Activated naive CD8-positive, alpha-beta T cell (primary cell): ENCODE data around the gene UMODL1.
A peak's percentile ranks its signal among the peaks of the same experiment; 100 is the strongest.
"Not testable (repeated sequence)": the region's sequence is repeated elsewhere in the genome, so short reads cannot be mapped to it uniquely, and the experiment has no call there.

Experiments used
- H3K27ac Mint-ChIP-seq: one replicate; pipeline ENCODE4 v1.8.0; 2021; ENCODE audit warnings: mixed read lengths
- H3K27me3 Mint-ChIP-seq: one replicate; pipeline ENCODE4 v1.8.0; 2021; ENCODE audit warnings: mixed read lengths
- H3K36me3 Mint-ChIP-seq: one replicate; pipeline ENCODE4 v1.8.0; 2021; ENCODE audit warnings: mixed read lengths
- H3K4me1 Mint-ChIP-seq: one replicate; pipeline ENCODE4 v1.8.0; 2021; ENCODE audit warnings: low read depth, mixed read lengths
- H3K4me3 Mint-ChIP-seq: one replicate; pipeline ENCODE4 v1.8.0; 2021; ENCODE audit warnings: mild to moderate bottlenecking, mixed read lengths
- H3K9me3 Mint-ChIP-seq: one replicate; pipeline ENCODE4 v1.8.0; 2021; ENCODE audit warnings: low read depth, mixed read lengths

Gene UMODL1

GRCh38 chr21:42114646-42115045 lies 43.5 kb downstream of the UMODL1 start:
- peaks cover 9% of the 10 kb centered on the region for H3K27me3 Mint-ChIP-seq
- no peak overlapping the region for H3K4me3 Mint-ChIP-seq
- H3K9me3 Mint-ChIP-seq, result no peaks in the 10 kb centered on the region
- no peaks in the 10 kb centered on the region for H3K36me3 Mint-ChIP-seq
- no peak overlapping the region for H3K27ac Mint-ChIP-seq
- H3K4me1 Mint-ChIP-seq, result peaks cover 14% of the 10 kb centered on the region

GRCh38 chr21:42115136-42115683 lies 44.1 kb downstream of the UMODL1 start:
- Mint-ChIP-seq H3K4me1 (peaks cover 14% of the 10 kb centered on the region), H3K4me3 (no peak overlapping the region), H3K9me3 (no peaks in the 10 kb centered on the region), H3K36me3 (no peaks in the 10 kb centered on the region), H3K27ac (no peak overlapping the region), H3K27me3 (peaks cover 10% of the 10 kb centered on the region)

GRCh38 chr21:42116551-42116950 lies 45.4 kb downstream of the UMODL1 start:
- not testable (repeated sequence) for H3K4me3 Mint-ChIP-seq, H3K27ac Mint-ChIP-seq, H3K36me3 Mint-ChIP-seq, H3K9me3 Mint-ChIP-seq
- peaks cover 19% of the 10 kb centered on the region for H3K4me1 Mint-ChIP-seq
- peaks cover 16% of the 10 kb centered on the region for H3K27me3 Mint-ChIP-seq

DNA sequence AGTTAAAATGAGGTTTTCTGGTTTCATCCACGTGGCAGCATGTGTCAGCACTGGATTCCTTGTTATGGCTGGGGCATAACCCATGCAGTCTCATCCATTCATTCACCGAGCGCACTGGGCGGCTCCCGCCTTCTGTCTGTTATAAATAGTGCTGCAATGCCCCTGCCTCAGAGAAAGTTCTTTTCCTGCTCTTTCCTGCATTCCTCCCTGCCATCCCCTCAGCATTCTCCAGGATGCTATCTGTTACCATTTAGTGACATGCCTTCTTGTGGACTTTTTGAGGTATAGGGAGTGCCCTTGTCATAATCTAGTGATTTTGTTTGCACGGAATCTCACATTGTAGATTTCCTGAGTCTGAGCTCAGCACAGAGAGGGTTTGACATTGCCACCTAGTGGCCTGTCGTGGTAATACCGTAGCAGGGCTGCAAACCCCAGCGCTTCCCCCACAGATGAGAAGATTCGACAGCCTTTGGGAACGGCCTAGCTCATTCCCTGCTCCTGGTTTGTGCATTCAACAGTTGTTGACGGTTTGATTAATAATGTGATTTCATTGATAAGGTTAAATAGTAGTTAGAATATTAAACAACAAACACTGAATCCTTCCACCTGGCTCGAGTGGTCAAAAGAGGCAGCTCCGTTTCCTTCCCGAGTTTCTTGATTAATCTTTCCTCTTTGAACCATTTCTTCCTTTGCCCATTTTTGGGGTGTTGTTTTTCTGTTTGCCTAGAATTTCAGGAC lies 46.3 kb downstream of the UMODL1 start:
- Mint-ChIP-seq H3K4me1 (peaks cover 19% of the 10 kb centered on the region), H3K27me3 (peaks cover 16% of the 10 kb centered on the region), H3K36me3 (no peaks in the 10 kb centered on the region), H3K9me3 (no peaks in the 10 kb centered on the region), H3K4me3 (peak overlapping the region; percentile 53), H3K27ac (peak overlapping the region; percentile 7)

- Mint-ChIP-seq H3K4me1 (peaks cover 19% of the 10 kb centered on the region), H3K27ac (no peak overlapping the region), H3K27me3 (peaks cover 16% of the 10 kb centered on the region), H3K4me3 (no peak overlapping the region), H3K9me3 (no peaks in the 10 kb centered on the region), H3K36me3 (no peaks in the 10 kb centered on the region)
Observed at GRCh38 chr21:42117967-42118780, 47.1 kb downstream of the UMODL1 start.

- H3K27ac Mint-ChIP-seq, result no peak overlapping the region
- H3K27me3 Mint-ChIP-seq, result peaks cover 20% of the 10 kb centered on the region
- H3K9me3 Mint-ChIP-seq, result no peaks in the 10 kb centered on the region
- H3K4me1 Mint-ChIP-seq, result peaks cover 24% of the 10 kb centered on the region
- H3K4me3 Mint-ChIP-seq, result no peak overlapping the region
- no peaks in the 10 kb centered on the region for H3K36me3 Mint-ChIP-seq
Observed at GRCh38 chr21:42118901-42119300, 47.8 kb downstream of the UMODL1 start.

DNA sequence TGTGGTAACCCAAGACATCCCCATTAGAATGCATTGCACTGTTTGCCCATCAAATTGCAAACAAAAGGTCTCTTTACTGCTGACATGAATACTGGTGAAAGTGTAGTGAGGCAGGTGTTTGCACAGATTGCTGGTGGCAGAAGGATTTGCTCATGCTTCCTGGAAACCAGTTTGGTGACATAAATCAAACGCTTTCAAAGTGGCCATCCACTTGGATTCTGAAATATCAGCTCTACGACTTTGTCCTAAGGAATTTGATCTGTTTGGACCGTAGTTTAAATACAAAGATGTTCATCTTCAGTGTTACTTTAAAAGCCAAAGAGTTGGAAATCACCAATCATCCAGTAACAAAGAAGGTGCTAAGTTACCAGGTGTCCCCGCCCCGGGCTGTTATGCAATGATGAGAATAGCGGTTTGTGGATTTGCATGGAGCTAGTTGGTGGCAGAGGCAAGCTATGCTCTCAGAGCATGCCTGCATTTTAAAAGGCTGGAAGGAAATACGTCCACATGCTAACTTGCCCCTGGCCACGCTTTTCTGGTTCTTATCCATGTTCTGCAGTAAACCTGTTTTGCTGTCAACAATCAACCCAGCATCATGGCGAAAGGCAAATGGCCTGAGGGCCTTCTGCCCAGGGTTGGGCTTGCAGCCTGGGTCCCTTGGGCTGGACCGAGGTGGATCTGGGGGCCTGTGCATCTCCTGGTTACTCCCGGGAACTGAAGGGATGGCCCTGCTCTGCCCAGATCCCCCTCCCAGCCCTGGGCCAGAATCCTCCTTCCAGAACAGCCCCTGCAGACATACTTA lies 49.2 kb downstream of the UMODL1 start:
- Mint-ChIP-seq H3K9me3 (no peaks in the 10 kb centered on the region), H3K4me3 (no peak overlapping the region), H3K4me1 (peaks cover 24% of the 10 kb centered on the region), H3K27ac (no peak overlapping the region), H3K36me3 (no peaks in the 10 kb centered on the region), H3K27me3 (peaks cover 23% of the 10 kb centered on the region)

DNA sequence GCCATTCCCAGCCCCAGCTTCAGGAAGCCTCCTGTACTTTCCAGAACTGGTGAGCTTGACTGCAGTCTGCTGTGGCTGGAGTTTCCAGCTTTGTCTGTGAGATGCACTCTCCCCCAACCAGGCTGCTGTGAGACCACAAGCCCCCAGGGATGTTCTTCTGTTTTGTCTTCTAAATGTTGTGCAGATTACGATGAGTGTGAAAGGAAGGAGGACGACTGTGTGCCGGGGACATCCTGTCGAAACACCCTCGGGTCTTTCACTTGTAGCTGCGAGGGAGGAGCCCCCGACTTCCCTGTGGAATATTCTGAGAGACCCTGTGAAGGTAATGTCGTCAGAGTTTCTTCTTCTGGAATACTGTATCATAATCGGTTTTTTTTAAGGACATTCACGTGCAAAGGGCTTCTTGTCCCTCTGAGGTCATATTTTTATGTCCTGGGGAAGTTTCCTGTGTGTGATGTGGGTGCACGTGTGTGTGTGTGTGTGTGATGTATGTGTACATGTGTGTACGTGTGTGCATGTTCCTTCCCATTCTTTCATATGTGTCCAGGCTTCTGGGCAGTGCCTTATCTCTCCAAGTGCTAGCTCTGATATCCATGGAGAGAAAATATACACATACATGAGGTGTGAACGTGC lies 49.9 kb downstream of the UMODL1 start:
- H3K27ac Mint-ChIP-seq, result peak overlapping the region; percentile 16
- peaks cover 23% of the 10 kb centered on the region for H3K27me3 Mint-ChIP-seq
- no peak overlapping the region for H3K4me3 Mint-ChIP-seq

DNA sequence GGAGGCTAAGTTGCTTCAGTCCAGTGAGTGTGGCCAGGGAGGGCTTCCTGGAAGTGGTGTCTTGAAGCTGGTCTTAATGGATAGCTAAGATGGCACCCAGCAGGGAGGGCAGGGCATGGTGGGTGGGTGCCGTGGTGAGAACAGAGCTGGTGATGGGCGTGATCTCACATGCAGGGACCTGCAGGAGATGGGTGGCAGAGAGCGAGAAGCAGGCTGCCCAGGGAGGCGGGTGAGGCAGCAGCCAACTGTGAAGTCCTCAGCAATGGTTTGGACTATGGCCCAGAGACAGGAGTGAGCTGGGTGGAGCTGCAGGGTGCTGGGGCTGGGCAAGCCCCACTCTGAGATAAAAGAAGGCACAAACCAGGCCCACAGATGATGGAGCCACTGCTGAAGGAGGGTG lies 50.7 kb downstream of the UMODL1 start:
- H3K27ac Mint-ChIP-seq, result no peak overlapping the region

More for the DNA sequence above, 49.9 kb downstream of the UMODL1 start:
- no peaks in the 10 kb centered on the region for H3K9me3 Mint-ChIP-seq
- H3K4me1 Mint-ChIP-seq, result peaks cover 25% of the 10 kb centered on the region
- H3K36me3 Mint-ChIP-seq, result no peaks in the 10 kb centered on the region

DNA sequence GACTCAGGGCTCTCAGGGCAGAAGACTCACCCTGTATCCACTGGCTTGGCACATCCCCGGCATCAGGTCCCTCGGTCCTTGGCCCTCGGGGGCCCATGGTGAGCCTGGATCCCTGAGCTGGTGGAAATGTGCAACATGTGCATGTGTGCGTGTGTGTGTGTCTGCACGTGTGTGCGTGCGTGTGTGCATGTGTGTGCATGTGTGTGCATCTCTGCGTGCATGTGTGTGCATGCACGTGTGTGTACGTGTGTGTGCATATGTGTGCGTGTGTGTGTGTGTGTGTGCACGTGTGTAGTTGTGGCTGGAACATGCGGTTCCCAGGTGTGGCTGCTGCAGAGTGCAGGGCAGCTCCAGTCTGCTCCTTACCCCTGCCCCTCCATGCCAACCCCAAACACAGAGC lies 51.3 kb downstream of the UMODL1 start:
- Mint-ChIP-seq H3K4me3 (no peak overlapping the region), H3K36me3 (no peaks in the 10 kb centered on the region), H3K4me1 (peaks cover 20% of the 10 kb centered on the region), H3K9me3 (no peaks in the 10 kb centered on the region), H3K27me3 (peaks cover 23% of the 10 kb centered on the region), H3K27ac (no peak overlapping the region)

More for the DNA sequence above, 50.7 kb downstream of the UMODL1 start:
- Mint-ChIP-seq H3K4me3 (no peak overlapping the region), H3K36me3 (no peaks in the 10 kb centered on the region), H3K27me3 (peaks cover 23% of the 10 kb centered on the region), H3K4me1 (peaks cover 25% of the 10 kb centered on the region), H3K9me3 (no peaks in the 10 kb centered on the region)

GRCh38 chr21:42122808-42123207 lies 51.7 kb downstream of the UMODL1 start:
- H3K4me1 Mint-ChIP-seq, result peaks cover 20% of the 10 kb centered on the region
- no peak overlapping the region for H3K4me3 Mint-ChIP-seq
- peaks cover 23% of the 10 kb centered on the region for H3K27me3 Mint-ChIP-seq
- H3K36me3 Mint-ChIP-seq, result no peaks in the 10 kb centered on the region
- no peaks in the 10 kb centered on the region for H3K9me3 Mint-ChIP-seq
- no peak overlapping the region for H3K27ac Mint-ChIP-seq

DNA sequence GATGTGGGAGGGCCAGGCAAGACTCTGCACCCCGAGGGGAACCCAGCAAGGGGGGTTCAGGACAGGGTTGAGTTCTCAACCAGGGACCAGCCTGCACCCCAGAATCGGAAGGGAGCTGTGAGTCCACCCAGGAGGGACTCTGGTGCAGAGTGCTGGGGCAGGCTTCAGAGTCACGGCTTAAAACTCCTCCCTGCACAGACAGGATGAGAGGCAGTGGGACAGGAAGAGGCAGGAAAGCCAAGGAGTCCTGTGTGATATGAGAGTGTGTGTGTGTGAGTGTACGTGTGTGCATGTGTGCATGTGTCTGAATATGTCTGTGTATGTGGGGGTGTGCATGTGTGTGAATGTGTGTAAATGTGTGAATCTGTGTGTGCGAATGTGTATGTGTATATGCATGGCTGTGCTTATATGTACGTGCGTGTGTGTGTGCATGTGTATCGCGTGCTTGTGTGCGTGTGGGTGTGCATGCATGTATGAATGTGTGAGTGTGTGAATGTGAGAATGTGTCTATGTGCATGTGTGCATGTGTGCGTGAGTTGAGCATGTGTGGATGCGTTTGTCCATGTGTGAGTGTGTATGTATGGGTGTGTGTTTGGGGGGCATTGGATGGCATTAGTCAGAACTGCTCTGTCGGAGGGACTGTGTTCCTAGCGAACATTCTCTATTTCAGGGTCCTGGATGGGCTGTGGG lies 52.2 kb downstream of the UMODL1 start:
- no peak overlapping the region for H3K4me3 Mint-ChIP-seq
- peaks cover 18% of the 10 kb centered on the region for H3K27me3 Mint-ChIP-seq
- H3K36me3 Mint-ChIP-seq, result no peaks in the 10 kb centered on the region
- H3K27ac Mint-ChIP-seq, result no peak overlapping the region
- no peaks in the 10 kb centered on the region for H3K9me3 Mint-ChIP-seq
- H3K4me1 Mint-ChIP-seq, result peaks cover 16% of the 10 kb centered on the region

- Mint-ChIP-seq H3K27me3 (peaks cover 18% of the 10 kb centered on the region), H3K36me3 (no peaks in the 10 kb centered on the region), H3K4me3 (no peak overlapping the region), H3K9me3 (no peaks in the 10 kb centered on the region), H3K27ac (no peak overlapping the region), H3K4me1 (peaks cover 15% of the 10 kb centered on the region)
Observed at GRCh38 chr21:42124081-42124480, 53.0 kb downstream of the UMODL1 start.
